GM21367 (cell line): ENCODE measurements around the gene C1orf105.

ENCODE experiments used
- ATAC-seq: cut with Tn5 transposase; IDR thresholded peaks from one replicate; pipeline ENCODE4 v1.9.1; 2021; ENCODE audit not compliant: unreplicated experiment

Gene C1orf105

GRCh38 chr1:172395576-172395975, 24.9 kb upstream of the C1orf105 start:
- ATAC-seq, result no peak

GRCh38 chr1:172397221-172397620, 23.3 kb upstream of the C1orf105 start:
- ATAC-seq, result no peak

- ATAC-seq, result no peak
These were observed 22.9 kb upstream of the C1orf105 start for GRCh38 chr1:172397633-172398032.

GRCh38 chr1:172398193-172398592, 22.3 kb upstream of the C1orf105 start:
- ATAC-seq, result no peak

GRCh38 chr1:172398970-172399755, 21.3 kb upstream of the C1orf105 start:
- no peak for ATAC-seq

GRCh38 chr1:172399756-172400721, 20.4 kb upstream of the C1orf105 start:
- ATAC-seq, result no peak

- ATAC-seq, result no peak
These were observed 19.8 kb upstream of the C1orf105 start for GRCh38 chr1:172400722-172401105.

- no peak for ATAC-seq
These were observed 19.0 kb upstream of the C1orf105 start for GRCh38 chr1:172401477-172401876.

GRCh38 chr1:172401892-172402291, 18.6 kb upstream of the C1orf105 start:
- ATAC-seq, result no peak

- no peak for ATAC-seq
These were observed 17.5 kb upstream of the C1orf105 start for GRCh38 chr1:172402878-172403569.

GRCh38 chr1:172404121-172404520, 16.4 kb upstream of the C1orf105 start:
- no peak for ATAC-seq

GRCh38 chr1:172405912-172406311, 14.6 kb upstream of the C1orf105 start:
- ATAC-seq, result no peak

GRCh38 chr1:172406968-172407367, 13.5 kb upstream of the C1orf105 start:
- ATAC-seq, result no peak

- ATAC-seq, result no peak
These were observed 11.5 kb upstream of the C1orf105 start for GRCh38 chr1:172408958-172409357.

GRCh38 chr1:172410027-172410426, 10.5 kb upstream of the C1orf105 start:
- no peak for ATAC-seq

GRCh38 chr1:172411791-172412338, 8.6 kb upstream of the C1orf105 start:
- ATAC-seq, result no peak

GRCh38 chr1:172414331-172414730, 6.2 kb upstream of the C1orf105 start:
- no peak for ATAC-seq

- no peak for ATAC-seq
These were observed 3.9 kb upstream of the C1orf105 start for GRCh38 chr1:172416496-172417035.

GRCh38 chr1:172417557-172417956, 2.9 kb upstream of the C1orf105 start:
- ATAC-seq, result no peak

GRCh38 chr1:172421974-172422604, 1.6 kb downstream of the C1orf105 start:
- no peak for ATAC-seq
